HepG2 (cell line): ENCODE measurements around the gene RBM47. TPM values are rescaled to one million over a fixed set of nuclear protein-coding genes. Genes with fewer than 3 reads are reported as not detected.

ENCODE experiments used
- ATAC-seq: fragments of 200-7000 bp; cut with Tn5 transposase; 3 replicates; pipeline ENCODE4 v1.9.1; 2020; ENCODE audit warnings: mild to moderate bottlenecking, moderate library complexity
- BruUV-seq: library from RNA; stranded (reverse); fragments of 400-500 nt; replicated peaks from 2 replicates; lab custom pipeline; 2021; lab: Mats Ljungman, UMichigan
- CTCF ChIA-PET: fragments of 300-600 bp; formaldehyde crosslinking; extraction: SDS; loops from one replicate; lab custom pipeline; 2021; ENCODE audit warnings: low total read pairs, inconsistent platforms, low intra/inter-chr PET ratio; lab: Yijun Ruan, JAX
- POLR2A ChIA-PET: fragments of 350-600 bp; sonication (Branson Sonifier 250); formaldehyde crosslinking; loops from one replicate; lab custom pipeline; 2020; ENCODE audit warnings: antibody characterized with exemption, inconsistent platforms; lab: Yijun Ruan, JAX
- DNase-seq: peaks from one replicate; pipeline ENCODE4 v3.0.0-alpha.2; 2015; ENCODE audit warnings: low spot score
- FAIRE-seq: peaks from 3 replicates; lab custom pipeline; 2011; peaks lifted over from hg19 to GRCh38; lab: Jason Lieb, UNC
- H2AFZ ChIP-seq: one replicate; pipeline ENCODE4 v1.6.1; 2011; ENCODE audit warnings: low read length, inconsistent platforms
- H3K27ac ChIP-seq: fragments of 300-600 bp; 3 replicates; pipeline ENCODE4 v1.8.0; 2011; ENCODE audit warnings: mixed run types, mild to moderate bottlenecking, mixed read lengths, low read length, inconsistent platforms; ENCODE audit not compliant: insufficient read depth; ENCODE audit errors: extremely low read length
- H3K27me3 ChIP-seq, 2 experiments: fragments of 200-600 bp in 1 of 2; 2 replicates in 1 of 2; 3 replicates in 1 of 2; pipeline versions ENCODE4 v1.6.0 to v1.8.0; 2011; ENCODE audit warnings: low read length in 2 of 2, mild to moderate bottlenecking in 2 of 2, moderate library complexity in 2 of 2, inconsistent platforms in 1 of 2; ENCODE audit not compliant: insufficient read depth in 2 of 2, control insufficient read depth in 1 of 2
- H3K36me3 ChIP-seq, 2 experiments: fragments of 200-600 bp in 1 of 2; replicated peaks in 1 of 2; 2 replicates in 1 of 2; 3 replicates in 1 of 2; pipeline versions ENCODE4 v1.5.1 to v1.8.0; 2011; ENCODE audit warnings: low read length in 2 of 2, inconsistent platforms in 1 of 2; ENCODE audit not compliant: insufficient read depth in 2 of 2, control insufficient read depth in 1 of 2
- H3K4me1 ChIP-seq: 2 replicates; pipeline ENCODE4 v1.5.1; 2012; ENCODE audit warnings: low read length, inconsistent platforms; ENCODE audit not compliant: insufficient read depth
- H3K4me2 ChIP-seq: 2 replicates; pipeline ENCODE4 v1.6.0; 2011; ENCODE audit warnings: low read depth, low read length, inconsistent platforms
- H3K4me3 ChIP-seq, 3 experiments: fragments of 200-600 bp in 1 of 3; sonication (generic), shearing (Covaris generic) in 1 of 3; replicated peaks in 1 of 3; 2 replicates each; pipeline ENCODE4 v1.5.1; 2011 to 2016; ENCODE audit warnings: low read length in 3 of 3, inconsistent platforms in 2 of 3, low read depth in 2 of 3, mild to moderate bottlenecking in 2 of 3, control low read depth in 1 of 3, mixed read lengths in 1 of 3; ENCODE audit not compliant: insufficient read depth in 1 of 3
- H3K79me2 ChIP-seq: one replicate; pipeline ENCODE4 v1.6.1; 2011; ENCODE audit warnings: low read length, inconsistent platforms; ENCODE audit not compliant: insufficient read depth
- H3K9ac ChIP-seq: 2 replicates; pipeline ENCODE4 v1.6.0; 2011; ENCODE audit warnings: mild to moderate bottlenecking, low read depth, low read length, inconsistent platforms; ENCODE audit not compliant: insufficient read depth
- H3K9me3 ChIP-seq: 2 replicates; pipeline ENCODE4 v1.5.1; 2012; ENCODE audit warnings: mild to moderate bottlenecking, low read length
- H4K20me1 ChIP-seq: 2 replicates; pipeline ENCODE4 v1.6.0; 2011; ENCODE audit warnings: inconsistent platforms, mild to moderate bottlenecking, low read length, moderate library complexity; ENCODE audit not compliant: insufficient read depth
- ESRRA ChIP-seq: sonication (generic); formaldehyde crosslinking; IDR thresholded peaks from 2 replicates; pipeline ENCODE4 v1.5.1; 2020; ENCODE audit warnings: mild to moderate bottlenecking, low read depth, missing genetic modification reagents
- HNRNPUL1 ChIP-seq: fragments of 200-400 bp; formaldehyde crosslinking; IDR thresholded peaks from 2 replicates; pipeline ENCODE4 v1.6.1; 2017; ENCODE audit warnings: low read depth, mild to moderate bottlenecking, low read length, moderate library complexity
- IKZF5 ChIP-seq: IDR thresholded peaks from 2 replicates; pipeline ENCODE4 v1.6.1; 2018; ENCODE audit warnings: missing genetic modification reagents, mild to moderate bottlenecking, missing compliant biosample characterization
- KMT2A ChIP-seq: sonication (generic); formaldehyde crosslinking; IDR thresholded peaks from 2 replicates; pipeline ENCODE4 v1.4.0; 2020; ENCODE audit warnings: missing genetic modification reagents
- RXRA ChIP-seq: sonication (generic); formaldehyde crosslinking; IDR thresholded peaks from 2 replicates; pipeline ENCODE4 v1.5.1; 2020; ENCODE audit warnings: missing genetic modification reagents
- SPEN ChIP-seq: sonication (generic); formaldehyde crosslinking; IDR thresholded peaks from 2 replicates; pipeline ENCODE4 v1.5.1; 2020; ENCODE audit warnings: low read depth, mild to moderate bottlenecking, missing genetic modification reagents
- TOPORS ChIP-seq: sonication (generic); formaldehyde crosslinking; IDR thresholded peaks from 2 replicates; pipeline ENCODE4 v1.8.0; 2023; ENCODE audit warnings: mild to moderate bottlenecking, missing genetic modification reagents
- ZNF280B ChIP-seq: sonication (generic); formaldehyde crosslinking; IDR thresholded peaks from 2 replicates; pipeline ENCODE4 v1.5.0; 2020; ENCODE audit warnings: missing genetic modification reagents, mild to moderate bottlenecking, borderline replicate concordance
- ZNF343 ChIP-seq: sonication (generic); formaldehyde crosslinking; IDR thresholded peaks from 2 replicates; pipeline ENCODE4 v1.4.0; 2020; ENCODE audit warnings: mild to moderate bottlenecking, missing genetic modification reagents
- ZNF564 ChIP-seq: sonication (generic); formaldehyde crosslinking; IDR thresholded peaks from 2 replicates; pipeline ENCODE4 v1.8.1; 2023; ENCODE audit warnings: mild to moderate bottlenecking, missing genetic modification reagents
- ZNF720 ChIP-seq: sonication (generic); formaldehyde crosslinking; IDR thresholded peaks from 2 replicates; pipeline ENCODE4 v1.4.0; 2020; ENCODE audit warnings: missing genetic modification reagents
- WGBS: methylation state at CpG from one replicate; pipeline ENCODE4 v1.1.6; 2017; ENCODE audit warnings: low lambda C conversion rate; 5-methylcytosine and 5-hydroxymethylcytosine counted together
- in situ Hi-C: cut with HindIII; loops from 2 replicates; pipeline ENCODE4 v1.10.0; 2017; ENCODE audit warnings: low pct_unique_long_range_greater_than_20kb; ENCODE audit not compliant: extremely low pct_ligation_motif_present
- intact Hi-C: fragments of 100-400 bp; cut with micrococcal nuclease; formaldehyde crosslinking; loops from one replicate; pipeline ENCODE4 v1.10.0; 2022; ENCODE audit not compliant: unreplicated experiment
- polyA plus RNA-seq, 8 experiments: library from polyadenylated mRNA; depleted of rRNA in 3 of 8; stranded (reverse) in 7 of 8; unstranded in 1 of 8; fragments of >200 nt; fragmentation: Illumina TruSeq in 4 of 8; extraction: Trizol in 4 of 8; gene quantifications; 2 replicates each; pipeline versions ENCODE4 v1.2.1 to v1.2.3, GENCODE V29; 2011 to 2016; ENCODE audit warnings: low read depth in 4 of 8, missing spikeins in 1 of 8, mixed read lengths in 1 of 8; ENCODE audit not compliant: insufficient read depth in 1 of 8
- total RNA-seq, 5 experiments: library from RNA; depleted of rRNA; stranded (reverse); fragments of >200 nt; fragmentation: Illumina TruSeq; extraction: Trizol; gene quantifications; 2 replicates each; pipeline ENCODE4 v1.2.3, GENCODE V29; 2016; ENCODE audit warnings: low read depth in 1 of 5
- TF ChIP-seq, protein P1 (sequence below): sonication (generic); formaldehyde crosslinking; IDR thresholded peaks from 2 replicates; pipeline ENCODE4 v1.8.1; 2022; ENCODE audit warnings: low read depth, mild to moderate bottlenecking, missing genetic modification reagents

The RBM47 gene
- total and polyA plus RNA-seq, 2 of the 13 experiments (the other 11 are each of a cell fraction or from before 2014, with no cell fraction given) = 1.2 to 2.5 TPM

DNA sequence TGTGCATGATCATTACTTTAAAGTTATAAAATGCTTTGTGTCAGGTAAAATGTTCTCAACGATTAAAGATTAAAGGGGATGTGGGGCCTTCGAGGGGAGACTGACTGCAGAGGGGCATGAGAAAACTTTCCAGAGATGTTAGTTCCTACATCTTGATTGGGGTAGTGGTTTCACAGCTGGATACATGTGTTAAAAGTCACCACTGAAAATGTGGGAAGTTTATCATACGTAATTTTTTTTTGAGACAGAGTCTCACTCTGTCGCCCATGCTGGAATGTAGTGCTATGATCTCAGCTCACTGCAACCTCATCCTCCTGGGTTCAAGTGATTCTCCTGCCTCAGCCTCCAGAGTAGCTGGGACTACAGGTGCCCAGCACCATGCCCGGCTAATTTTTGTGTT lies 79.5 kb downstream of the RBM47 start:
- H3K36me3 ChIP-seq = no peaks in the 10 kb centered on the region
- no peak overlapping the region for H2AFZ ChIP-seq
- in situ Hi-C loops = no loop called here
- POLR2A ChIA-PET = interaction anchor here (0.6 kb wide), 1 partner anchor 494 kb away, joined by 3 read pairs; no protein-coding TSS in a partner anchor
- CTCF ChIA-PET = no interaction called here
- no TSS peak for BruUV-seq
- no peak for DNase-seq
- no peaks in the 10 kb centered on the region for H3K9me3 ChIP-seq
- 73% methylated on average over 5 of the region's 5 CpGs for WGBS
- H3K4me2 ChIP-seq = no peak overlapping the region
- H3K4me3 ChIP-seq = no peak overlapping the region
- no peak overlapping the region for H3K9ac ChIP-seq
- no peaks in the 10 kb centered on the region for H4K20me1 ChIP-seq
- no peaks in the 10 kb centered on the region; a peak in 1 of 5 replicates for H3K27me3 ChIP-seq
- intact Hi-C loops = no loop called here
- TF ChIP-seq ZNF343 (no peak), ZNF720 (CRISPR knock-in tag) (no peak), ZNF280B (no peak), RXRA (no peak), KMT2A (CRISPR knock-in tag) (no peak), ZNF564 (CRISPR knock-in tag) (no peak), IKZF5 (CRISPR knock-in tag) (no peak), TOPORS (CRISPR knock-in tag) (no peak), HNRNPUL1 (no peak), ESRRA (no peak), SPEN (no peak)
- TF ChIP-seq, protein P1, sequence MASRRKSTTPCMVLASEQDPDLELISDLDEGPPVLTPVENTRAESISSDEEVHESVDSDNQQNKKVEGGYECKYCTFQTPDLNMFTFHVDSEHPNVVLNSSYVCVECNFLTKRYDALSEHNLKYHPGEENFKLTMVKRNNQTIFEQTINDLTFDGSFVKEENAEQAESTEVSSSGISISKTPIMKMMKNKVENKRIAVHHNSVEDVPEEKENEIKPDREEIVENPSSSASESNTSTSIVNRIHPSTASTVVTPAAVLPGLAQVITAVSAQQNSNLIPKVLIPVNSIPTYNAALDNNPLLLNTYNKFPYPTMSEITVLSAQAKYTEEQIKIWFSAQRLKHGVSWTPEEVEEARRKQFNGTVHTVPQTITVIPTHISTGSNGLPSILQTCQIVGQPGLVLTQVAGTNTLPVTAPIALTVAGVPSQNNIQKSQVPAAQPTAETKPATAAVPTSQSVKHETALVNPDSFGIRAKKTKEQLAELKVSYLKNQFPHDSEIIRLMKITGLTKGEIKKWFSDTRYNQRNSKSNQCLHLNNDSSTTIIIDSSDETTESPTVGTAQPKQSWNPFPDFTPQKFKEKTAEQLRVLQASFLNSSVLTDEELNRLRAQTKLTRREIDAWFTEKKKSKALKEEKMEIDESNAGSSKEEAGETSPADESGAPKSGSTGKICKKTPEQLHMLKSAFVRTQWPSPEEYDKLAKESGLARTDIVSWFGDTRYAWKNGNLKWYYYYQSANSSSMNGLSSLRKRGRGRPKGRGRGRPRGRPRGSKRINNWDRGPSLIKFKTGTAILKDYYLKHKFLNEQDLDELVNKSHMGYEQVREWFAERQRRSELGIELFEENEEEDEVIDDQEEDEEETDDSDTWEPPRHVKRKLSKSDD (CRISPR knock-in tag) = no peak
- H3K27ac ChIP-seq = no peak overlapping the region
- no peak for FAIRE-seq
- no peak for ATAC-seq
- H3K79me2 ChIP-seq = no peaks in the 10 kb centered on the region
- peaks cover 34% of the 10 kb centered on the region for H3K4me1 ChIP-seq
